BLaER1 (cell line): ENCODE data around the gene HHAT.

Experiments
- H3K27ac ChIP-seq: shearing (Covaris generic); formaldehyde crosslinking; 2 replicates; pipeline ENCODE4 v1.8.1; 2022
- H3K27me3 ChIP-seq: shearing (Covaris generic); formaldehyde crosslinking; 2 replicates; pipeline ENCODE4 v1.8.1; 2022
- H3K36me3 ChIP-seq: shearing (Covaris generic); formaldehyde crosslinking; 2 replicates; pipeline ENCODE4 v1.8.1; 2022
- H3K4me1 ChIP-seq: shearing (Covaris generic); formaldehyde crosslinking; 2 replicates; pipeline ENCODE4 v1.8.1; 2022
- H3K4me2 ChIP-seq: shearing (Covaris generic); formaldehyde crosslinking; 2 replicates; pipeline ENCODE4 v1.8.1; 2022
- H3K4me3 ChIP-seq: shearing (Covaris generic); formaldehyde crosslinking; 2 replicates; pipeline ENCODE4 v1.8.1; 2022
- H3K9ac ChIP-seq: shearing (Covaris generic); formaldehyde crosslinking; 2 replicates; pipeline ENCODE4 v1.8.1; 2022
- H3K9me3 ChIP-seq: shearing (Covaris generic); formaldehyde crosslinking; 2 replicates; pipeline ENCODE4 v1.8.1; 2022
- H4K20me1 ChIP-seq: shearing (Covaris generic); formaldehyde crosslinking; 2 replicates; pipeline ENCODE4 v1.8.1; 2022
- Cebpa-rat ChIP-seq: shearing (Covaris generic); IDR thresholded peaks from 2 replicates; pipeline ENCODE4 v1.8.1; 2022

HHAT gene

GRCh38 chr1:210475321-210475720 lies 146.6 kb downstream of the HHAT start:
- Histone ChIP-seq H3K27me3 (no peaks in the 10 kb centered on the region), H3K4me1 (no peaks in the 10 kb centered on the region), H4K20me1 (no peaks in the 10 kb centered on the region), H3K4me3 (no peak overlapping the region), H3K4me2 (no peak overlapping the region), H3K36me3 (no peaks in the 10 kb centered on the region), H3K9ac (no peak overlapping the region), H3K9me3 (no peaks in the 10 kb centered on the region), H3K27ac (no peak overlapping the region)
- TF ChIP-seq Cebpa-rat: no peak

GRCh38 chr1:210475806-210476205 lies 147.1 kb downstream of the HHAT start:
- Histone ChIP-seq H3K4me3 (no peak overlapping the region), H3K36me3 (no peaks in the 10 kb centered on the region), H3K9ac (no peak overlapping the region), H3K9me3 (no peaks in the 10 kb centered on the region), H3K27me3 (no peaks in the 10 kb centered on the region), H3K27ac (no peak overlapping the region), H3K4me1 (no peaks in the 10 kb centered on the region), H3K4me2 (no peak overlapping the region), H4K20me1 (no peaks in the 10 kb centered on the region)
- TF ChIP-seq Cebpa-rat: no peak

GRCh38 chr1:210476730-210477129 lies 148.0 kb downstream of the HHAT start:
- Histone ChIP-seq H3K4me2 (no peak overlapping the region), H3K9me3 (no peaks in the 10 kb centered on the region), H4K20me1 (no peaks in the 10 kb centered on the region), H3K4me3 (no peak overlapping the region), H3K4me1 (no peaks in the 10 kb centered on the region), H3K9ac (no peak overlapping the region), H3K27ac (no peak overlapping the region), H3K27me3 (no peaks in the 10 kb centered on the region), H3K36me3 (no peaks in the 10 kb centered on the region)
- no peak for TF ChIP-seq Cebpa-rat

- Histone ChIP-seq H3K4me3 (no peak overlapping the region), H3K27me3 (no peaks in the 10 kb centered on the region), H4K20me1 (no peaks in the 10 kb centered on the region), H3K4me1 (no peaks in the 10 kb centered on the region), H3K27ac (no peak overlapping the region), H3K9me3 (no peaks in the 10 kb centered on the region), H3K36me3 (no peaks in the 10 kb centered on the region), H3K4me2 (no peak overlapping the region), H3K9ac (no peak overlapping the region)
- TF ChIP-seq Cebpa-rat: no peak
These were observed 148.7 kb downstream of the HHAT start for GRCh38 chr1:210477328-210477924.

- H3K9me3 ChIP-seq: no peaks in the 10 kb centered on the region
- no peak overlapping the region for H3K27ac ChIP-seq
- no peak for TF ChIP-seq Cebpa-rat
- H3K4me2 ChIP-seq: no peak overlapping the region
- H3K4me3 ChIP-seq: no peak overlapping the region
- H3K27me3 ChIP-seq: no peaks in the 10 kb centered on the region
- H4K20me1 ChIP-seq: no peaks in the 10 kb centered on the region
- no peaks in the 10 kb centered on the region for H3K4me1 ChIP-seq
- H3K9ac ChIP-seq: no peak overlapping the region
- no peaks in the 10 kb centered on the region for H3K36me3 ChIP-seq
These were observed 150.1 kb downstream of the HHAT start for GRCh38 chr1:210478820-210479219.

- Histone ChIP-seq H3K27ac (no peak overlapping the region), H3K4me3 (no peak overlapping the region), H3K9me3 (no peaks in the 10 kb centered on the region), H3K4me1 (no peaks in the 10 kb centered on the region), H3K27me3 (no peaks in the 10 kb centered on the region), H4K20me1 (no peaks in the 10 kb centered on the region), H3K36me3 (no peaks in the 10 kb centered on the region), H3K9ac (no peak overlapping the region), H3K4me2 (no peak overlapping the region)
- TF ChIP-seq Cebpa-rat: no peak
These were observed 153.8 kb downstream of the HHAT start for GRCh38 chr1:210482491-210482890.

GRCh38 chr1:210482945-210483617 lies 154.4 kb downstream of the HHAT start:
- H3K4me1 ChIP-seq: no peaks in the 10 kb centered on the region
- no peak overlapping the region for H3K4me2 ChIP-seq
- no peak overlapping the region for H3K9ac ChIP-seq
- no peak overlapping the region for H3K27ac ChIP-seq
- no peaks in the 10 kb centered on the region for H4K20me1 ChIP-seq
- H3K4me3 ChIP-seq: no peak overlapping the region
- no peaks in the 10 kb centered on the region for H3K36me3 ChIP-seq
- no peak for TF ChIP-seq Cebpa-rat
- no peaks in the 10 kb centered on the region for H3K27me3 ChIP-seq
- H3K9me3 ChIP-seq: no peaks in the 10 kb centered on the region

- no peak overlapping the region for H3K4me2 ChIP-seq
- H3K36me3 ChIP-seq: no peaks in the 10 kb centered on the region
- H4K20me1 ChIP-seq: no peaks in the 10 kb centered on the region
- H3K27me3 ChIP-seq: no peaks in the 10 kb centered on the region
- no peak overlapping the region for H3K4me3 ChIP-seq
- H3K27ac ChIP-seq: no peak overlapping the region
- H3K4me1 ChIP-seq: no peaks in the 10 kb centered on the region
- no peak overlapping the region for H3K9ac ChIP-seq
- no peak for TF ChIP-seq Cebpa-rat
- no peaks in the 10 kb centered on the region for H3K9me3 ChIP-seq
These were observed 155.1 kb downstream of the HHAT start for GRCh38 chr1:210483821-210484220.

- H3K4me1 ChIP-seq: no peaks in the 10 kb centered on the region
- no peak for TF ChIP-seq Cebpa-rat
- no peaks in the 10 kb centered on the region for H3K9me3 ChIP-seq
- H3K36me3 ChIP-seq: no peaks in the 10 kb centered on the region
- H3K4me3 ChIP-seq: no peak overlapping the region
- H3K27me3 ChIP-seq: no peaks in the 10 kb centered on the region
- H3K9ac ChIP-seq: no peak overlapping the region
- H3K4me2 ChIP-seq: no peak overlapping the region
- H4K20me1 ChIP-seq: no peaks in the 10 kb centered on the region
- no peak overlapping the region for H3K27ac ChIP-seq
These were observed 158.3 kb downstream of the HHAT start for GRCh38 chr1:210487021-210487420.

GRCh38 chr1:210489491-210489890 lies 160.8 kb downstream of the HHAT start:
- Histone ChIP-seq H4K20me1 (no peaks in the 10 kb centered on the region), H3K4me3 (no peak overlapping the region), H3K4me2 (no peak overlapping the region), H3K36me3 (no peaks in the 10 kb centered on the region), H3K4me1 (no peaks in the 10 kb centered on the region), H3K27me3 (no peaks in the 10 kb centered on the region), H3K9ac (no peak overlapping the region), H3K9me3 (no peaks in the 10 kb centered on the region), H3K27ac (no peak overlapping the region)
- TF ChIP-seq Cebpa-rat: no peak
